Loucy (cell line): Measurements from ENCODE around the gene ZSWIM6.

Source experiments
- H2AFZ ChIP-seq: fragments of 200-600 bp; sonication (generic); 2 replicates; pipeline ENCODE4 v1.6.0; 2016; ENCODE audit warnings: antibody characterized with exemption, mild to moderate bottlenecking, low read length, moderate library complexity
- H3F3A ChIP-seq: fragments of 200-600 bp; 2 replicates; pipeline ENCODE4 v1.6.0; 2016; ENCODE audit warnings: antibody characterized with exemption, low read depth, mild to moderate bottlenecking
- H3K27me3 ChIP-seq: fragments of 200-600 bp; sonication (generic); 2 replicates; pipeline ENCODE4 v1.6.1; 2014; ENCODE audit warnings: low read length, mild to moderate bottlenecking; ENCODE audit not compliant: insufficient read depth, poor library complexity, severe bottlenecking
- H3K36me3 ChIP-seq: fragments of 200-600 bp; sonication (generic); 2 replicates; pipeline ENCODE4 v1.6.1; 2016; ENCODE audit warnings: low read length; ENCODE audit not compliant: insufficient read depth
- H3K4me1 ChIP-seq: fragments of 200-600 bp; sonication (generic); 2 replicates; pipeline ENCODE4 v1.5.1; 2014; ENCODE audit warnings: low read length, mild to moderate bottlenecking; ENCODE audit not compliant: insufficient read depth, poor library complexity, severe bottlenecking
- H3K4me2 ChIP-seq: fragments of 200-600 bp; sonication (generic); 2 replicates; pipeline ENCODE4 v1.6.0; 2014; ENCODE audit warnings: antibody characterized with exemption, low read length, low read depth, mild to moderate bottlenecking; ENCODE audit not compliant: poor library complexity, severe bottlenecking
- H3K4me3 ChIP-seq: fragments of 200-600 bp; sonication (generic); 2 replicates; pipeline ENCODE4 v1.5.1; 2014; ENCODE audit warnings: low read length, mild to moderate bottlenecking, mixed read lengths; ENCODE audit not compliant: poor library complexity, severe bottlenecking
- H3K79me2 ChIP-seq: fragments of 200-600 bp; sonication (generic); 2 replicates; pipeline ENCODE4 v1.6.1; 2014; ENCODE audit warnings: low read length; ENCODE audit not compliant: insufficient read depth
- H3K9ac ChIP-seq: fragments of 200-600 bp; sonication (generic); 2 replicates; pipeline ENCODE4 v1.6.0; 2014; ENCODE audit warnings: mild to moderate bottlenecking, low read depth, low read length, moderate library complexity; ENCODE audit not compliant: poor library complexity, severe bottlenecking
- H3K9me2 ChIP-seq: fragments of 200-600 bp; sonication (generic); replicated peaks from 2 replicates; pipeline ENCODE4 v1.6.1; 2016; ENCODE audit warnings: low read depth, low read length, mixed read lengths
- H3K9me3 ChIP-seq: fragments of 200-600 bp; sonication (generic); 2 replicates; pipeline ENCODE4 v1.6.1; 2014; ENCODE audit warnings: mild to moderate bottlenecking, antibody characterized with exemption, low read length, low read depth; ENCODE audit not compliant: insufficient read depth
- H4K20me1 ChIP-seq: fragments of 200-600 bp; sonication (generic); 2 replicates; pipeline ENCODE4 v1.6.0; 2014; ENCODE audit warnings: antibody characterized with exemption, low read length, mild to moderate bottlenecking; ENCODE audit not compliant: insufficient read depth, poor library complexity, severe bottlenecking
- CTCF ChIP-seq: fragments of 200-600 bp; sonication (generic); conservative IDR thresholded peaks from 2 replicates; pipeline ENCODE4 v1.5.1; 2014; ENCODE audit warnings: mild to moderate bottlenecking, antibody characterized with exemption, low read length
- EZH2phosphoT487 ChIP-seq: fragments of 200-600 bp; IDR thresholded peaks from 2 replicates; pipeline ENCODE4 v1.6.1; 2018; ENCODE audit warnings: antibody characterized with exemption, mild to moderate bottlenecking, moderate library complexity, borderline replicate concordance

Gene ZSWIM6

GRCh38 chr5:61501971-61502370 is 169.9 kb downstream of the ZSWIM6 start:
- H3K9ac ChIP-seq = no peak overlapping the region
- no peaks in the 10 kb centered on the region for H3K9me3 ChIP-seq
- H3K4me3 ChIP-seq = no peak overlapping the region
- H3K4me1 ChIP-seq = no peaks in the 10 kb centered on the region
- H3K9me2 ChIP-seq = no peaks in the 10 kb centered on the region
- H3K79me2 ChIP-seq = no peaks in the 10 kb centered on the region
- H3K36me3 ChIP-seq = no peaks in the 10 kb centered on the region; the same call in 1 of the 2 replicates
- TF ChIP-seq EZH2phosphoT487 (no peak), CTCF (no peak)
- H4K20me1 ChIP-seq = no peaks in the 10 kb centered on the region
- H3F3A ChIP-seq = no peaks in the 10 kb centered on the region
- H3K4me2 ChIP-seq = no peak overlapping the region
- no peaks in the 10 kb centered on the region for H3K27me3 ChIP-seq
- no peak overlapping the region for H2AFZ ChIP-seq

- H3K79me2 ChIP-seq = no peaks in the 10 kb centered on the region
- no peak overlapping the region for H2AFZ ChIP-seq
- H3K36me3 ChIP-seq = no peaks in the 10 kb centered on the region
- H3K9me2 ChIP-seq = no peaks in the 10 kb centered on the region
- no peak overlapping the region for H3K4me2 ChIP-seq
- no peak overlapping the region for H3K9ac ChIP-seq
- no peak overlapping the region for H3K4me3 ChIP-seq
- no peaks in the 10 kb centered on the region for H3K4me1 ChIP-seq
- H3K27me3 ChIP-seq = no peaks in the 10 kb centered on the region
- TF ChIP-seq CTCF = no peak
- no peak for TF ChIP-seq EZH2phosphoT487
- no peaks in the 10 kb centered on the region for H4K20me1 ChIP-seq
- no peaks in the 10 kb centered on the region for H3K9me3 ChIP-seq
- no peaks in the 10 kb centered on the region for H3F3A ChIP-seq
These were observed 172.2 kb downstream of the ZSWIM6 start for GRCh38 chr5:61504143-61504770.

GRCh38 chr5:61505281-61505680 is 173.2 kb downstream of the ZSWIM6 start:
- TF ChIP-seq EZH2phosphoT487 (no peak), CTCF (no peak)

More at GRCh38 chr5:61505281-61505680, 173.2 kb downstream of the ZSWIM6 start:
- H2AFZ ChIP-seq = no peak overlapping the region
- H3K36me3 ChIP-seq = no peaks in the 10 kb centered on the region
- H3K4me2 ChIP-seq = no peak overlapping the region
- no peaks in the 10 kb centered on the region for H3K9me3 ChIP-seq
- H3K4me3 ChIP-seq = no peak overlapping the region
- H3K9me2 ChIP-seq = no peaks in the 10 kb centered on the region
- H3K9ac ChIP-seq = no peak overlapping the region
- H4K20me1 ChIP-seq = no peaks in the 10 kb centered on the region
- H3K79me2 ChIP-seq = no peaks in the 10 kb centered on the region
- no peaks in the 10 kb centered on the region for H3K4me1 ChIP-seq
- H3K27me3 ChIP-seq = no peaks in the 10 kb centered on the region
- H3F3A ChIP-seq = no peaks in the 10 kb centered on the region
